ENCODE measurements around the gene RREB1.
A peak's percentile ranks its signal among the peaks of the same experiment; 100 is the strongest.

Gene RREB1, protein sequence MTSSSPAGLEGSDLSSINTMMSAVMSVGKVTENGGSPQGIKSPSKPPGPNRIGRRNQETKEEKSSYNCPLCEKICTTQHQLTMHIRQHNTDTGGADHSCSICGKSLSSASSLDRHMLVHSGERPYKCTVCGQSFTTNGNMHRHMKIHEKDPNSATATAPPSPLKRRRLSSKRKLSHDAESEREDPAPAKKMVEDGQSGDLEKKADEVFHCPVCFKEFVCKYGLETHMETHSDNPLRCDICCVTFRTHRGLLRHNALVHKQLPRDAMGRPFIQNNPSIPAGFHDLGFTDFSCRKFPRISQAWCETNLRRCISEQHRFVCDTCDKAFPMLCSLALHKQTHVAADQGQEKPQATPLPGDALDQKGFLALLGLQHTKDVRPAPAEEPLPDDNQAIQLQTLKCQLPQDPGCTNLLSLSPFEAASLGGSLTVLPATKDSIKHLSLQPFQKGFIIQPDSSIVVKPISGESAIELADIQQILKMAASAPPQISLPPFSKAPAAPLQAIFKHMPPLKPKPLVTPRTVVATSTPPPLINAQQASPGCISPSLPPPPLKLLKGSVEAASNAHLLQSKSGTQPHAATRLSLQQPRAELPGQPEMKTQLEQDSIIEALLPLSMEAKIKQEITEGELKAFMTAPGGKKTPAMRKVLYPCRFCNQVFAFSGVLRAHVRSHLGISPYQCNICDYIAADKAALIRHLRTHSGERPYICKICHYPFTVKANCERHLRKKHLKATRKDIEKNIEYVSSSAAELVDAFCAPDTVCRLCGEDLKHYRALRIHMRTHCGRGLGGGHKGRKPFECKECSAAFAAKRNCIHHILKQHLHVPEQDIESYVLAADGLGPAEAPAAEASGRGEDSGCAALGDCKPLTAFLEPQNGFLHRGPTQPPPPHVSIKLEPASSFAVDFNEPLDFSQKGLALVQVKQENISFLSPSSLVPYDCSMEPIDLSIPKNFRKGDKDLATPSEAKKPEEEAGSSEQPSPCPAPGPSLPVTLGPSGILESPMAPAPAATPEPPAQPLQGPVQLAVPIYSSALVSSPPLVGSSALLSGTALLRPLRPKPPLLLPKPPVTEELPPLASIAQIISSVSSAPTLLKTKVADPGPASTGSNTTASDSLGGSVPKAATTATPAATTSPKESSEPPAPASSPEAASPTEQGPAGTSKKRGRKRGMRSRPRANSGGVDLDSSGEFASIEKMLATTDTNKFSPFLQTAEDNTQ (N-terminal part only)

DNA sequence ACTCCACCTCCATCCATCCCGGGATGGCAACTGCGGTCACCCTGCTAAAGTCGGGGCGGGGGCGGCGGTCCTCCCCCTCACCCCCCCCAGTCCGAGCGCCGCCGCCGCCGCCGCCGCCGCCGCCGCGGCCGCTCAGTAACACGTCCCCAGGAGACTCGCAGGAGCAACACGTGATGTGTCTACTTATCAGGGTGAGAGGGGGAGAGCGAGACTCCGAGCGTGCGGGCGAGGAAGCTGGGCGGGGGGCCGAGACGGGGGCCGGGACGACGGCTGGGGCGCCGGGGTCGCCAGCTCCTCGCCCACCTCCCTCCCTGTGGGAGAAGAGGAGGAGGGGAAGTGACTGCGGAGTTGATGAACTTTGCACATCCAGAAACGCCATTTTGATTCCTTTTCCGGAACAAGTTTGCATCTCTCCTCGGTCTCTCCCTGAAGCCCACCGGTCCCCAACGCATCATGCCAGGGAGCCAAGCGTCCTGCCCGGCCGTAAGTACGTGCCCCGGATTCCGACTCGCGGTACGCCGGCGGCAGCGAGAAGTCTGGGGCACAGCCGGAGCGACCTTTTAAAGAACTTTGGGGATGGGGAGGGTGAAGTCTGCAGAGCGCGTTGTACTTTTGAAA is at the start of gene RREB1:
Gene RREB1 (plus strand): TSS at position 384 of the 618 bp plus-strand sequence. CDS start 73,951 bp downstream, outside the sequence.
- peak; percentile 90 for DNase-seq (ENCODE audit: low spot score)
- in situ Hi-C loops (cut with MboI; ENCODE audit: low sequenced_read_pairs, unreplicated experiment), result no loop called here
- TF ChIP-seq, protein P1, sequence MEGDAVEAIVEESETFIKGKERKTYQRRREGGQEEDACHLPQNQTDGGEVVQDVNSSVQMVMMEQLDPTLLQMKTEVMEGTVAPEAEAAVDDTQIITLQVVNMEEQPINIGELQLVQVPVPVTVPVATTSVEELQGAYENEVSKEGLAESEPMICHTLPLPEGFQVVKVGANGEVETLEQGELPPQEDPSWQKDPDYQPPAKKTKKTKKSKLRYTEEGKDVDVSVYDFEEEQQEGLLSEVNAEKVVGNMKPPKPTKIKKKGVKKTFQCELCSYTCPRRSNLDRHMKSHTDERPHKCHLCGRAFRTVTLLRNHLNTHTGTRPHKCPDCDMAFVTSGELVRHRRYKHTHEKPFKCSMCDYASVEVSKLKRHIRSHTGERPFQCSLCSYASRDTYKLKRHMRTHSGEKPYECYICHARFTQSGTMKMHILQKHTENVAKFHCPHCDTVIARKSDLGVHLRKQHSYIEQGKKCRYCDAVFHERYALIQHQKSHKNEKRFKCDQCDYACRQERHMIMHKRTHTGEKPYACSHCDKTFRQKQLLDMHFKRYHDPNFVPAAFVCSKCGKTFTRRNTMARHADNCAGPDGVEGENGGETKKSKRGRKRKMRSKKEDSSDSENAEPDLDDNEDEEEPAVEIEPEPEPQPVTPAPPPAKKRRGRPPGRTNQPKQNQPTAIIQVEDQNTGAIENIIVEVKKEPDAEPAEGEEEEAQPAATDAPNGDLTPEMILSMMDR (IDR thresholded peaks at IDR 0.05; ENCODE audit: borderline replicate concordance, control extremely low read depth, extremely low read depth, insufficient read depth, missing control alignments), result no peak

GRCh38 chr6:7058250-7058923 is 49.4 kb upstream of the RREB1 start:
- no peak for DNase-seq (ENCODE audit: low spot score)
- TF ChIP-seq, protein P1 (IDR thresholded peaks at IDR 0.05; ENCODE audit: borderline replicate concordance, control extremely low read depth, extremely low read depth, insufficient read depth, missing control alignments), result no peak
- in situ Hi-C loops (cut with MboI; ENCODE audit: low sequenced_read_pairs, unreplicated experiment), result no loop called here

GRCh38 chr6:7060769-7061516 is 46.8 kb upstream of the RREB1 start:
- DNase-seq (ENCODE audit: low spot score), result no peak
- in situ Hi-C loops (cut with MboI; ENCODE audit: low sequenced_read_pairs, unreplicated experiment), result no loop called here
- TF ChIP-seq, protein P1 (IDR thresholded peaks at IDR 0.05; ENCODE audit: borderline replicate concordance, control extremely low read depth, extremely low read depth, insufficient read depth, missing control alignments), result no peak

GRCh38 chr6:7062451-7063162 is 45.2 kb upstream of the RREB1 start:
- in situ Hi-C loops (cut with MboI; ENCODE audit: low sequenced_read_pairs, unreplicated experiment), result no loop called here
- DNase-seq (ENCODE audit: low spot score), result no peak

DNA sequence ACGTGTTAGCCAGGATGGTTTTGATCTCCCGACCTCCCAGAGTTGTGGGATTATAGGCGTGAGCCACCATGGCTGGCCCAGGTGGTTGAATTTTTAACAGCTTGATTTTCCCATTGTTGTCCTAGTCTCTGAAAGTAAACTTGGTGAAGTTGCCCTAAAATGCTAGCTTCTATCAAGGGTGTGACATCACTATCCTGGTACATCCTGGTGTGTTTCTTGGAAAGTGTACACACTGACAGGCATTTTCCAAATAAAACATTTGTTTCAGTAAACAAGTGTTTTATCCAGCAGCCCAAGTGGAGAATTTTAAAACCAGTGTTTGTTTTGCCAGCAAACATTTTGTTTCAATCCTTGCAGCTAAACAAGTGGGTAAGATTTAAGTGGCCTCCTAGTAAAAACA is 40.5 kb upstream of the RREB1 start:
- TF ChIP-seq, protein P1 (IDR thresholded peaks at IDR 0.05; ENCODE audit: borderline replicate concordance, control extremely low read depth, extremely low read depth, insufficient read depth, missing control alignments), result no peak
- in situ Hi-C loops (cut with MboI; ENCODE audit: low sequenced_read_pairs, unreplicated experiment), result no loop called here
- DNase-seq (ENCODE audit: low spot score), result no peak

More at GRCh38 chr6:7062451-7063162, 45.2 kb upstream of the RREB1 start:
- TF ChIP-seq, protein P1 (IDR thresholded peaks at IDR 0.05; ENCODE audit: borderline replicate concordance, control extremely low read depth, extremely low read depth, insufficient read depth, missing control alignments), result no peak

Data from GM13976 (cell line).